Measurements from ENCODE around the gene AGAP2. TPM values are rescaled to one million over a fixed set of nuclear protein-coding genes. Genes with fewer than 3 reads are reported as not detected.

AGAP2 gene
- total RNA-seq, 6 donors from 2014 or later, result 2.0 to 7.3 (median 5.8) TPM

DNA sequence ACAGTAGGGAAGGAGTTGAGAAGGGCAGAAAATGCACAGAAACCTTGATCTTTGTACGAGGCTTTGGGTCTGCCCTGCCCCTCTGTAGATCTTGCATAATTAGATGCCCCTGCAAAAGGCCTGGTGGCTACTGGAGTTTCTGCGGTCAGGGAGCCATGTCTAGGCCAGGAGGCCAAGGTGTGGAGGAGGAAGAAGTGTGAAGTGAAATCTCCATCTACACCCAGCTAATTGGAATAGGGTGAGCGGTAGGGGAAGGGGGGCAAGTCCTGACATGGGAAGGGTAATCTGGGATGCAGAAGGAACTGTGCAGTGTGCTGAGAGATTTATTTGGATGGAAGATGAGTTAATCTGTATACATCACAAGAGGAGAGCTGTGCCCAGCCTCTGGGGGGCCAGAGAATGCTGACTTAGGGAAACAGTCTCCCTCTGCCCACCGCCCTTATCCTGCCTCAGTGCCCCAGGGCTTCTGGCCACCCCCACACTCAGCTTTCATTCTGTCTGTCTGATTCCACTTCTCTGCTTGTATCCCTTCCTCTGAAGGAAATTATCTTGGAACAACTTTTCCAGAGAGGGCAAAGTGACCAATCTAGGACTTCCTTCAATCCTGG is 23.0 kb upstream of the AGAP2 start:
- TF ChIP-seq POLR2AphosphoS5 (IDR thresholded peaks at IDR 0.05) (no peak), EP300 (IDR thresholded peaks at IDR 0.05) (no peak), POLR2A (IDR thresholded peaks at IDR 0.05) (no peak)
- TF ChIP-seq, protein P1, sequence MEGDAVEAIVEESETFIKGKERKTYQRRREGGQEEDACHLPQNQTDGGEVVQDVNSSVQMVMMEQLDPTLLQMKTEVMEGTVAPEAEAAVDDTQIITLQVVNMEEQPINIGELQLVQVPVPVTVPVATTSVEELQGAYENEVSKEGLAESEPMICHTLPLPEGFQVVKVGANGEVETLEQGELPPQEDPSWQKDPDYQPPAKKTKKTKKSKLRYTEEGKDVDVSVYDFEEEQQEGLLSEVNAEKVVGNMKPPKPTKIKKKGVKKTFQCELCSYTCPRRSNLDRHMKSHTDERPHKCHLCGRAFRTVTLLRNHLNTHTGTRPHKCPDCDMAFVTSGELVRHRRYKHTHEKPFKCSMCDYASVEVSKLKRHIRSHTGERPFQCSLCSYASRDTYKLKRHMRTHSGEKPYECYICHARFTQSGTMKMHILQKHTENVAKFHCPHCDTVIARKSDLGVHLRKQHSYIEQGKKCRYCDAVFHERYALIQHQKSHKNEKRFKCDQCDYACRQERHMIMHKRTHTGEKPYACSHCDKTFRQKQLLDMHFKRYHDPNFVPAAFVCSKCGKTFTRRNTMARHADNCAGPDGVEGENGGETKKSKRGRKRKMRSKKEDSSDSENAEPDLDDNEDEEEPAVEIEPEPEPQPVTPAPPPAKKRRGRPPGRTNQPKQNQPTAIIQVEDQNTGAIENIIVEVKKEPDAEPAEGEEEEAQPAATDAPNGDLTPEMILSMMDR (IDR thresholded peaks at IDR 0.05), result no peak
- no peak overlapping the region for H3K27ac ChIP-seq
- WGBS, 2 donors, result 94 to 100% methylated on average over 4 of the region's 4 CpGs
- DNase-seq (no peak), ATAC-seq (ENCODE audit: low FRiP score in 2 of 2) (no peak)
- H3K36me3 ChIP-seq, result peaks cover 0 to 16% (median 12%) of the 10 kb centered on the region in 4 donors
- no peak overlapping the region for H3K4me3 ChIP-seq
- H3K27me3 ChIP-seq, result peaks cover 0 to 24% (median 16%) of the 10 kb centered on the region in 4 donors
- H3K9me3 ChIP-seq, result no peaks in the 10 kb centered on the region
- peaks cover 22 to 31% (median 29%) of the 10 kb centered on the region in 4 donors for H3K4me1 ChIP-seq

DNA sequence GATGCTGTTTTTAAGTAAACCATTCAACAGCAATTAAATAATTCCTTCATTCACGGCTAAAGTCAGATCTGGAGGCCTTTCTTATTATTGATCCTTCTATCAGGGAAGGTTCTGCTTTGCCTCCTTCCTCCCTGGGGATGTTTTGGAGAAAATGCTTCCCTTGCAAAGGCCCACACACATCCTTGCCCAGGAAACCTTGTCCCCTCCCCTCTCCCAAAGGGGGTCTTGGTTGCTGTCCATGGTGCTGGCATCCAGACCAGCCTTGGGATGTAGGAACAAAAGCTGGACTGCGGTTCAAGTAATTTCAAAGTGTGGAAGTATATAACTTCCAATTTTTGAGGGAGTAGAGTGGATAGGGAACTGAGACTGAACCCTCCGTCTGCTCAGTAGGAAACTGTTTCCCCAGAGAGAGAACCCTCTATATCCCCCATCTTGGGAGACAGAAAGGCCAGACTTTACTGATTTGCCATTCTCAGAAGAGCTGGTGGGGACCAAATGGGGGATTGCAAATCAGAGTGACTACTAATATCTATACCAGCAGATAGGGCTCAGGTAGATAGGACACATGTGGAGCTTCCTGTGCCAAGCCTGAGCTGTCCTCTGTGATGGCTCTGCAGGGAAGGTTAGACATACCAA is 21.9 kb upstream of the AGAP2 start:
- Histone ChIP-seq H3K4me3 (no peak overlapping the region), H3K27me3 (peaks cover 0 to 18% (median 10%) of the 10 kb centered on the region in 4 donors), H3K4me1 (peaks cover 17 to 29% (median 26%) of the 10 kb centered on the region in 4 donors), H3K36me3 (peaks cover 0 to 16% (median 12%) of the 10 kb centered on the region in 4 donors), H3K27ac (no peak overlapping the region), H3K9me3 (no peaks in the 10 kb centered on the region)
- no peak for ATAC-seq (ENCODE audit: low FRiP score in 2 of 2)
- TF ChIP-seq POLR2AphosphoS5 (IDR thresholded peaks at IDR 0.05), result no peak
- DNase-seq, result no peak
- 93 to 95% methylated on average over 3 of the region's 3 CpGs for WGBS, 2 donors

DNA sequence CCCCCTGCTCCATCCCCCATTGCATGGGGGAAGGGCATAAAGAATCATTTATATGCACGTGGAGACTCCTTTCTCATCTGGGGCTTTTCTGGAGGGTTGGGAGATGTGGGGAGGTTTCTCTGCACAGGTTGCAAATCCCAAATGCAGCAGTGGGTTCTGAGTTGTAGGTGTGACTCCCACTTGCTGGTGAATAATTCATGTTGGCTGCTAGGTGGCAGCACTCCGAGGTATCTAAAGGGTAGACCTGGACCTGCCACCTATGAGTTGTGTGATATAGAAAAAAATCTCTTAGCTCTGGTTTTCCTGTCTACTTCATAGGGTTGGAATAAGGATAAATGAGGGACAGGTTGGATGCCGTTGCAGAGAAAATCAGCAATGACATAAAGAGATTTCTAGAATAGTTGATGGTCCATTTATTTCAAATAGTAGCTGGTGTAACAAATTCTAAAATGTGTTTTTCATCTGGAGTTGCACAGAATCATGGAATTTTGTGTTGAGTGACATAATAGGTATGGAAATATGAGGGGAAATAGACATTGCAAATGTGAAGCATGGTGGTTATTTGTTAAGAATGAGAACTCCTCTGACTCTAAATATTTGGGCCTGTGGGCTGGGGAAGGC is 20.9 kb upstream of the AGAP2 start:
- no peak overlapping the region for H3K27ac ChIP-seq
- WGBS, 2 donors, result 45 to 46% methylated on average over 2 to 3 of the region's 3 CpGs
- peaks cover 0 to 16% (median 12%) of the 10 kb centered on the region in 4 donors for H3K36me3 ChIP-seq
- H3K9me3 ChIP-seq, result no peaks in the 10 kb centered on the region
- no peak for ATAC-seq (ENCODE audit: low FRiP score in 2 of 2)
- TF ChIP-seq, protein P1 (IDR thresholded peaks at IDR 0.05), result peak in 5 of 6 experiments; percentile 14 to 33 (median 19)
- no peak for TF ChIP-seq POLR2AphosphoS5 (IDR thresholded peaks at IDR 0.05)
- no peak for TF ChIP-seq EP300 (IDR thresholded peaks at IDR 0.05)
- no peak for TF ChIP-seq POLR2A (IDR thresholded peaks at IDR 0.05)
- peaks cover 0 to 8% (median 3%) of the 10 kb centered on the region in 4 donors for H3K27me3 ChIP-seq
- H3K4me3 ChIP-seq, result no peak overlapping the region
- no peak for DNase-seq
- H3K4me1 ChIP-seq, result peaks cover 9 to 23% (median 20%) of the 10 kb centered on the region in 4 donors

DNA sequence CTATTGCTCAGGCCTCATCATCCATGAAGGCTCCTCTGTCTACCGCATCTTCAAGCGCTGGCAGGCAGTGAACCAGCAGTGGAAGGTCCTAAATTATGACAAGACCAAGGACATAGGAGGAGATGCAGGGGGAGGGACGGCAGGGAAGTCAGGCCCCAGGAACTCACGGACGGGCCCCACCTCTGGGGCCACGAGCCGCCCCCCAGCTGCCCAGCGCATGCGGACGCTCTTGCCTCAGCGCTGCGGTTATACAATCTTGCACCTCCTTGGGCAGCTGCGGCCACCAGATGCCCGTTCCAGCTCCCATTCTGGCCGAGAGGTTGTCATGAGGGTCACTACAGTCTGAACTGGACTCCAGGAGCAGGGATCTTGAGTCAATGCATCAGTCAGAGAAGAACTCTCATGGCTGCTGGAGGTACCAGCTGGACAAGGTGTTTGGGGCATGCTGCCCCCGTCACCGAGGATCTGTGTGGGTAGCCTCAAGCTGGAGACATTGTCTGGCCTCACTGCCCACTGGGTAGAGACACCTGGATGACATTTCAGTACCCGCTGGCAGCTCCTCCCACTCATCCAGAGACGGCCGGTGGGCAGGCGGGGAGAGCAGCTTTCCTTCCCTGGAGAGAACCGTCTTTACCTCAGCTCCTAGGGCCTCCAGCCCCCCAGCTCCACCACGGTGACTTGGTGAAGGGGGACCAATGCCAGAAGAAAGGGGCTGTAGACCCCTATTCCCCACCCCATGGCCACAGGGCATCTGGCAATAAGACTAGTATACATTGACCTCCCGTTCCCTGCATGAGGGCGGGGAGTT is 20.2 kb upstream of the AGAP2 start:
- peaks cover 10 to 28% (median 25%) of the 10 kb centered on the region in 4 donors for H3K4me1 ChIP-seq
- WGBS, 2 donors, result 88 to 95% methylated on average over 8 to 25 of the region's 25 CpGs
- DNase-seq (peak in 1 of 2 donors; percentile 64), ATAC-seq (ENCODE audit: low FRiP score in 2 of 2) (no peak)
- H3K27ac ChIP-seq, result no peak overlapping the region
- TF ChIP-seq, protein P1 (IDR thresholded peaks at IDR 0.05), result no peak
- TF ChIP-seq POLR2AphosphoS5 (IDR thresholded peaks at IDR 0.05) (no peak), EP300 (IDR thresholded peaks at IDR 0.05) (no peak), POLR2A (IDR thresholded peaks at IDR 0.05) (no peak)
- H3K36me3 ChIP-seq, result peaks cover 0 to 16% (median 12%) of the 10 kb centered on the region in 4 donors
- peaks cover 0 to under 1% (median 0%) of the 10 kb centered on the region in 4 donors for H3K27me3 ChIP-seq
- no peak overlapping the region for H3K4me3 ChIP-seq
- no peaks in the 10 kb centered on the region for H3K9me3 ChIP-seq
